ENCODE measurements around the gene C18orf32.

- TF ChIP-seq CTCF (IDR thresholded peaks at IDR 0.05; ENCODE audit: low read depth, low read length) (no peak), EZH2phosphoT487 (IDR thresholded peaks at IDR 0.05; ENCODE audit: low read depth) (no peak)
Measured at GRCh38 chr18:49520661-49521145, 33.7 kb upstream of the C18orf32 start.
